ENCODE data around the gene ISYNA1. TPM values are rescaled to one million over a fixed set of nuclear protein-coding genes. Genes with fewer than 3 reads are reported as not detected.

Gene ISYNA1
- total and polyA plus RNA-seq, 2 of the 8 experiments (the other 6 are each of a cell fraction or from before 2014, with no cell fraction given): 207 to 264 TPM

DNA sequence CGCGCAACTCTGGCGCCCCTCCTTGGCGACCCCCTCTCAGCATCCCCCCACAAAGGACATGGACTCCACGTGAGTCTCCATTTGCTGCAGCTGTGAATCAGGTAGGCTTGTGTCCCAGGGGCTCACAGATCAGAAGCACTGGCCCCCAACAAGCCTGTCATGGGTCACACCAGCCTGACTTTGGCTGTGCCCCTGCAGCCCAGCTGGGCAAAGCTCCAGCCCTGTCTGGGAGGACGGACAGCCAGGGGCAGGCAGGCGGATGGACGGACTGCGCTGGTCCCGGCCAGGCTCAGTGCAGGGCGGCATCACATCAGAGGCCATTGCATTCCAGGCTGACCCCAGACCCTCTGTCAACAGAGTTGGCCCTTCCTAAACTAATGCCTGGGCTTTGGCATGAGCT is 28.4 kb upstream of the ISYNA1 start:
- Histone ChIP-seq H3K27ac (ENCODE audit: low read depth, low read length) (no peak overlapping the region), H2AFZ (ENCODE audit: low read length) (no peak overlapping the region), H3K4me1 (replicated peaks in 1 of 4; ENCODE audit: control insufficient read depth in 3 of 4, insufficient read depth in 4 of 4, low read length in 3 of 4) (peaks cover 0 to 1% (median 0%) of the 10 kb centered on the region in 4 experiments; a peak in 2 of 7 replicates), H3K56ac (replicated peaks; ENCODE audit: insufficient read length, low read depth, low read length) (no peak overlapping the region), H3K79me1 (ENCODE audit: low read depth, low read length) (peaks cover 4% of the 10 kb centered on the region), H2BK5ac (ENCODE audit: low read depth, low read length) (no peak overlapping the region; the same call in 1 of the 2 replicates), H2BK12ac (ENCODE audit: low read depth, low read length) (no peak overlapping the region; the same call in 1 of the 2 replicates), H3K4me3 (ENCODE audit: extremely low read depth in 1 of 4, insufficient read depth in 2 of 4, low read depth in 3 of 4, low read length in 4 of 4) (no peak overlapping the region), H2AK5ac (ENCODE audit: low read depth, low read length) (no peak overlapping the region), H4K91ac (replicated peaks; ENCODE audit: insufficient read length, low read length) (no peak overlapping the region), H2BK20ac (ENCODE audit: low read length) (no peak overlapping the region), H3K9ac (replicated peaks in 1 of 4; ENCODE audit: extremely low read depth in 1 of 4, low read depth in 3 of 4, low read length in 3 of 4) (no peak overlapping the region), H4K8ac (ENCODE audit: extremely low read depth, insufficient read depth, low read length) (no peak overlapping the region), H3K9me3 (ENCODE audit: insufficient read depth in 2 of 2, low read depth in 1 of 2, low read length in 1 of 2) (no peaks in the 10 kb centered on the region), H3K4me2 (ENCODE audit: insufficient read depth in 1 of 2, low read depth in 2 of 2, low read length in 2 of 2) (no peak overlapping the region), H2BK120ac (replicated peaks; ENCODE audit: low read depth, low read length) (no peak overlapping the region), H3K4ac (replicated peaks; ENCODE audit: insufficient read length, low read depth, low read length) (no peak overlapping the region), H3K23ac (ENCODE audit: insufficient read length) (no peak overlapping the region), H3K27me3 (replicated peaks in 1 of 4; ENCODE audit: control insufficient read depth in 3 of 4, extremely low read depth in 1 of 4, insufficient read depth in 3 of 4, low read length in 3 of 4) (no peaks in the 10 kb centered on the region), H4K20me1 (replicated peaks in 1 of 2; ENCODE audit: control insufficient read depth in 1 of 2, insufficient read depth in 2 of 2, low read length in 2 of 2) (peaks cover 11 to 21% of the 10 kb centered on the region in 2 experiments), H3K14ac (ENCODE audit: insufficient read length) (no peak overlapping the region), H2BK15ac (ENCODE audit: low read length) (no peak overlapping the region), H3K79me2 (ENCODE audit: control insufficient read depth in 1 of 2, insufficient read depth in 2 of 2, low read length in 2 of 2) (no peaks in the 10 kb centered on the region), H3K23me2 (ENCODE audit: low read depth, low read length) (peaks cover 8% of the 10 kb centered on the region; the same call in 1 of the 2 replicates), H3K18ac (ENCODE audit: extremely low read depth, low read length) (no peak overlapping the region), H3K36me3 (ENCODE audit: control insufficient read depth in 2 of 4, insufficient read depth in 4 of 4, low read length in 3 of 4) (peaks cover 0 to 3% (median 1%) of the 10 kb centered on the region in 4 experiments; a peak in 1 of 8 replicates), H4K5ac (ENCODE audit: insufficient read length, low read depth, low read length) (no peak overlapping the region)
- POLR2A ChIA-PET (ENCODE audit: partially characterized antibody): interaction anchor here (1.2 kb wide), 1 partner anchor 28 kb away, joined by 3 read pairs; no protein-coding TSS in a partner anchor
- WGBS, 2 experiments (ENCODE audit: extremely low coverage in 1 of 2, insufficient coverage in 1 of 2, insufficient read length in 1 of 2, insufficient replicate concordance in 2 of 2, low coverage in 1 of 2, low lambda C conversion rate in 2 of 2, missing lambda C conversion rate in 1 of 2): 96% methylated on average over 11 of the region's 11 CpGs; no CpG with 5 or more reads in 1 of the 2 experiments
- FAIRE-seq (no peak), DNase-seq (ENCODE audit: low read depth in 1 of 2, low spot score in 2 of 2) (no peak)
- CTCF ChIA-PET (ENCODE audit: partially characterized antibody): interaction anchor here (0.6 to 3.0 kb wide), 27 partner anchors 9 to 381 kb away, joined by 3 to 21 read pairs (median 4); partner anchors contain the start of gene FKBP8
- TF ChIP-seq, protein P1, sequence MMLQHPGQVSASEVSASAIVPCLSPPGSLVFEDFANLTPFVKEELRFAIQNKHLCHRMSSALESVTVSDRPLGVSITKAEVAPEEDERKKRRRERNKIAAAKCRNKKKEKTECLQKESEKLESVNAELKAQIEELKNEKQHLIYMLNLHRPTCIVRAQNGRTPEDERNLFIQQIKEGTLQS (IDR thresholded peaks at IDR 0.05; ENCODE audit: insufficient read depth, low read depth, low read length): no peak
- TF ChIP-seq, protein P2, sequence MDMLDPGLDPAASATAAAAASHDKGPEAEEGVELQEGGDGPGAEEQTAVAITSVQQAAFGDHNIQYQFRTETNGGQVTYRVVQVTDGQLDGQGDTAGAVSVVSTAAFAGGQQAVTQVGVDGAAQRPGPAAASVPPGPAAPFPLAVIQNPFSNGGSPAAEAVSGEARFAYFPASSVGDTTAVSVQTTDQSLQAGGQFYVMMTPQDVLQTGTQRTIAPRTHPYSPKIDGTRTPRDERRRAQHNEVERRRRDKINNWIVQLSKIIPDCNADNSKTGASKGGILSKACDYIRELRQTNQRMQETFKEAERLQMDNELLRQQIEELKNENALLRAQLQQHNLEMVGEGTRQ (IDR thresholded peaks at IDR 0.05; ENCODE audit: low read length): no peak
- TF ChIP-seq CBX8 (IDR thresholded peaks at IDR 0.05; ENCODE audit: borderline replicate concordance, low read depth, low read length) (no peak), POLR2A (IDR thresholded peaks at IDR 0.05; ENCODE audit: control extremely low read depth in 1 of 2, low read depth in 2 of 2, low read length in 2 of 2) (no peak), CHD2 (IDR thresholded peaks at IDR 0.05; ENCODE audit: low read length) (no peak), SUZ12 (IDR thresholded peaks at IDR 0.05; ENCODE audit: low read length) (no peak), JUND (IDR thresholded peaks at IDR 0.05; ENCODE audit: low read length) (no peak), HDAC6 (IDR thresholded peaks at IDR 0.05; ENCODE audit: low read depth, low read length) (no peak), CHD1 (IDR thresholded peaks at IDR 0.05; ENCODE audit: low read depth, low read length) (no peak)
- TF ChIP-seq, protein P3, sequence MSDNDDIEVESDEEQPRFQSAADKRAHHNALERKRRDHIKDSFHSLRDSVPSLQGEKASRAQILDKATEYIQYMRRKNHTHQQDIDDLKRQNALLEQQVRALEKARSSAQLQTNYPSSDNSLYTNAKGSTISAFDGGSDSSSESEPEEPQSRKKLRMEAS (IDR thresholded peaks at IDR 0.05): no peak
- TF ChIP-seq, protein P4, sequence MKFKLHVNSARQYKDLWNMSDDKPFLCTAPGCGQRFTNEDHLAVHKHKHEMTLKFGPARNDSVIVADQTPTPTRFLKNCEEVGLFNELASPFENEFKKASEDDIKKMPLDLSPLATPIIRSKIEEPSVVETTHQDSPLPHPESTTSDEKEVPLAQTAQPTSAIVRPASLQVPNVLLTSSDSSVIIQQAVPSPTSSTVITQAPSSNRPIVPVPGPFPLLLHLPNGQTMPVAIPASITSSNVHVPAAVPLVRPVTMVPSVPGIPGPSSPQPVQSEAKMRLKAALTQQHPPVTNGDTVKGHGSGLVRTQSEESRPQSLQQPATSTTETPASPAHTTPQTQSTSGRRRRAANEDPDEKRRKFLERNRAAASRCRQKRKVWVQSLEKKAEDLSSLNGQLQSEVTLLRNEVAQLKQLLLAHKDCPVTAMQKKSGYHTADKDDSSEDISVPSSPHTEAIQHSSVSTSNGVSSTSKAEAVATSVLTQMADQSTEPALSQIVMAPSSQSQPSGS (IDR thresholded peaks at IDR 0.05; ENCODE audit: low read length): no peak
